Heart right ventricle (tissue), 16 donors: ENCODE data around the gene PCGF2. TPM values are rescaled to one million over a fixed set of nuclear protein-coding genes. Genes with fewer than 3 reads are reported as not detected.

Source experiments
- ATAC-seq, 8 donors: fragments of 200-7000 bp; cut with Tn5 transposase; one replicate each; pipeline ENCODE4 v1.9.1; 2020; ENCODE audit warnings: mild to moderate bottlenecking in 8 of 8, moderate library complexity in 8 of 8, moderate number of reproducible peaks in 1 of 8
- DNase-seq, 2 donors: peaks; one replicate each; pipeline ENCODE4 v3.0.0-alpha.2; 2020
- H3K27ac ChIP-seq, 10 donors: fragments of 200-600 bp; sonication (generic) in 2 of 10; one replicate each; pipeline versions ENCODE4 v1.5.0 to v1.8.0; 2020 to 2022; ENCODE audit warnings: mild to moderate bottlenecking in 3 of 10
- H3K27me3 ChIP-seq, 7 donors: fragments of 200-600 bp; one replicate each; pipeline ENCODE4 v1.8.0; 2021 to 2022; ENCODE audit warnings: mild to moderate bottlenecking in 2 of 7
- H3K36me3 ChIP-seq, 9 donors: fragments of 200-600 bp; sonication (generic) in 1 of 9; one replicate each; pipeline versions ENCODE4 v1.5.0 to v1.8.0; 2020 to 2022; ENCODE audit warnings: mild to moderate bottlenecking in 2 of 9
- H3K4me1 ChIP-seq, 9 donors: fragments of 200-600 bp; sonication (generic) in 1 of 9; one replicate each; pipeline versions ENCODE4 v1.5.0 to v1.8.0; 2020 to 2022; ENCODE audit warnings: mild to moderate bottlenecking in 4 of 9
- H3K4me3 ChIP-seq, 10 donors: fragments of 200-600 bp; sonication (generic) in 2 of 10; one replicate each; pipeline versions ENCODE4 v1.5.0 to v1.8.0; 2020 to 2022; ENCODE audit warnings: mild to moderate bottlenecking in 7 of 10, moderate library complexity in 2 of 10
- H3K9me3 ChIP-seq, 11 donors: fragments of 200-600 bp in 10 of 11; sonication (generic) in 2 of 11; one replicate each; pipeline versions ENCODE4 v1.5.0 to v1.8.0; 2013 to 2022; ENCODE audit warnings: mild to moderate bottlenecking in 2 of 11, control low read depth in 1 of 11, moderate library complexity in 1 of 11
- WGBS, 2 donors: extraction: QIAGEN DNeasy Blood & Tissue Kit; methylation state at CpG; one replicate each; pipeline ENCODE4 v1.1.7; 2013; ENCODE audit warnings: inconsistent platforms in 1 of 2; 5-methylcytosine and 5-hydroxymethylcytosine counted together
- intact Hi-C, 10 donors: fragments of 100-400 bp; cut with DNase I; formaldehyde crosslinking; loops; one replicate each; pipeline versions ENCODE4 v1.11.1 to v1.14.2; 2022
- polyA plus RNA-seq, 2 donors: library from polyadenylated mRNA; stranded (reverse); fragments of 200-250 nt; gene quantifications; one replicate each; pipeline ENCODE4 v1.2.3, GENCODE V29; 2013
- total RNA-seq, 10 donors: library from RNA; stranded (reverse); fragmentation: NEBNext Ultra II Directional in 3 of 10; extraction: Animal tissue kit (Norgen Biotek cat#: 25700) in 3 of 10; gene quantifications; one replicate each; pipeline versions ENCODE4 v1.2.1 to v1.2.4, GENCODE V29; 2021 to 2023
- TF ChIP-seq, protein P1 (sequence below), 9 donors: fragments of 200-600 bp; sonication (generic) in 2 of 9; IDR thresholded peaks; one replicate each; pipeline versions ENCODE4 v1.5.0 to v1.8.0; 2021 to 2022; ENCODE audit warnings: antibody characterized with exemption in 9 of 9, mild to moderate bottlenecking in 5 of 9, moderate library complexity in 1 of 9
- donor health status: Arrhythmogenic right ventricular cardiomyopathy.
- donor health status: ischemic (EF 13 %, LVEDD 7.1; RV severe dilation, severe dysfunction).
- donor health status: healthy with polysubstance abuse.
- donor health status: DM: no; HTN: yes; CAD: no.
- donor health status: DM: no; HTN: no; CAD: no.
- donor health status: ischemic (EF 25% LVEDD 6.9; RV normal size, moderate dysfunction).
- donor health status: ischemic (EF 25% LVEDD 5.7; RV mildly dilated, moderate dysfunction).
- donor health status: healthy.
- donor health status: DM: yes; HTN: yes; CAD: no.
- donor health status: Ischemic cardiomyopathy.
- donor health status: ischemic (EF 35%, LVEDD 5.7; RV mildly dilated, moderate dysfunction).
- donor health status: nonischemic (EF 11% LVEDD 7.7; RV severe dilation, severe dysfunction).
- donor health status: DM: yes; HTN: yes; CAD: no.
- donor health status: PGD.
- donor health status: ischemic (EF 29% LVEDD 5.4; RV normal size, mild dysfunction).
- donor health status: nonischemic (EF 23%, LVEDD 6.1; RV moderate dilation, normal function).

The PCGF2 gene
- total and polyA plus RNA-seq, 12 donors = 15.8 to 51.6 (median 23.7) TPM

DNA sequence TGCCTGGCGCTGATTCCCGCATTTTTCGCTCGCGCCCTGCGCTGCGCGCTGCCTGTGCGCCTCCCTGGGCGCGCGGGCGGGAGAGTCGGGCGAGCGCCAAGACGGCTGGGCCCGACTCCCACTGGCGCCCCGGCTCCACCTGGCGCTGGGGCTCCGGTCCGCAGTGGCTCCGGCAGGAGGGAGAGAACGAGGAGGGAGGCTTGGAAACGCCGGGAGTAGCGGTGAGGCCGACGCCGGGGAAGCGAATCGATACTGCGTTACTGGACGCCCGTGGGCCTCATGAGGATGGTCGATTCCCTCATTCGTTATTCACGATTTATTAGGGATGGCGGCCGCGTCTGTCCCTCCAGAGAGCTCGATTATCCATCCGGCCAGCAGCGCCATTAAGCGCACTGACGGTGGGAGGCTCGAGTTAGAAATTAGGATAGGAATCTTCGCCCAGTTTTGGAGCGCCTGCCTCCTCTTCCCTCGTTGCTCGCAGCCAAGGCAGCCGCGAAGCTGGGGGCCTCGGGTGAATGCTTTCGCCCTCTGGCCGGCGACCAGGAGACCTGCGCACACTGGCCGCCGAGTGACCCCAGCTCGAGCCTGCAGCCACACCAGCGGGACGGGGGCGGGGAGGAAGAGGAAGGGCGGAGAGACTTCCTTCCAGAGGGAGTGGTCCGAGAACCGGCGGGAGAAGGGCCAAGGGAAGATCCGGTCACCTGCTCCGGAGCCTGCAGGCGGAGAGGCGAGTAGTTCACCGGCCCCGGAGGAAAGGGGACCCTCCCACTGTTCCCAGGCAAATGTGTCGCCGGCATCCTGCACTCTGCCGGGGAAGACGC is 1.3 kb upstream of the PCGF2 start:
- peak overlapping the region; percentile 58 to 99 (median 84) for H3K4me3 ChIP-seq
- ATAC-seq = peak; percentile 48 to 74 (median 62)
- peaks cover 0 to 10% (median 0%) of the 10 kb centered on the region in 9 donors for H3K36me3 ChIP-seq
- 1% methylated on average over 78 to 79 of the region's 79 CpGs for WGBS, 2 donors
- H3K27me3 ChIP-seq = peaks cover 0 to 52% (median 0%) of the 10 kb centered on the region in 7 donors
- intact Hi-C loops = loop anchor here in 4 of 10 donors (2.0 to 10.0 kb wide), 4 partner anchors 19 to 105 kb away; partner anchors contain the start of genes PIP4K2B (in 2 of the 4), CISD3 (in 1 of the 4) and RPL23 (in 1 of the 4)
- peaks cover 9 to 78% (median 66%) of the 10 kb centered on the region in 9 donors for H3K4me1 ChIP-seq
- H3K9me3 ChIP-seq = no peaks in the 10 kb centered on the region
- DNase-seq = peak; percentile 90 to 95
- TF ChIP-seq, protein P1, sequence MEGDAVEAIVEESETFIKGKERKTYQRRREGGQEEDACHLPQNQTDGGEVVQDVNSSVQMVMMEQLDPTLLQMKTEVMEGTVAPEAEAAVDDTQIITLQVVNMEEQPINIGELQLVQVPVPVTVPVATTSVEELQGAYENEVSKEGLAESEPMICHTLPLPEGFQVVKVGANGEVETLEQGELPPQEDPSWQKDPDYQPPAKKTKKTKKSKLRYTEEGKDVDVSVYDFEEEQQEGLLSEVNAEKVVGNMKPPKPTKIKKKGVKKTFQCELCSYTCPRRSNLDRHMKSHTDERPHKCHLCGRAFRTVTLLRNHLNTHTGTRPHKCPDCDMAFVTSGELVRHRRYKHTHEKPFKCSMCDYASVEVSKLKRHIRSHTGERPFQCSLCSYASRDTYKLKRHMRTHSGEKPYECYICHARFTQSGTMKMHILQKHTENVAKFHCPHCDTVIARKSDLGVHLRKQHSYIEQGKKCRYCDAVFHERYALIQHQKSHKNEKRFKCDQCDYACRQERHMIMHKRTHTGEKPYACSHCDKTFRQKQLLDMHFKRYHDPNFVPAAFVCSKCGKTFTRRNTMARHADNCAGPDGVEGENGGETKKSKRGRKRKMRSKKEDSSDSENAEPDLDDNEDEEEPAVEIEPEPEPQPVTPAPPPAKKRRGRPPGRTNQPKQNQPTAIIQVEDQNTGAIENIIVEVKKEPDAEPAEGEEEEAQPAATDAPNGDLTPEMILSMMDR (IDR thresholded peaks at IDR 0.05) = peak in 2 of 9 donors; percentile 30 to 31
- H3K27ac ChIP-seq = peak overlapping the region; percentile 89 to 99 (median 96)

DNA sequence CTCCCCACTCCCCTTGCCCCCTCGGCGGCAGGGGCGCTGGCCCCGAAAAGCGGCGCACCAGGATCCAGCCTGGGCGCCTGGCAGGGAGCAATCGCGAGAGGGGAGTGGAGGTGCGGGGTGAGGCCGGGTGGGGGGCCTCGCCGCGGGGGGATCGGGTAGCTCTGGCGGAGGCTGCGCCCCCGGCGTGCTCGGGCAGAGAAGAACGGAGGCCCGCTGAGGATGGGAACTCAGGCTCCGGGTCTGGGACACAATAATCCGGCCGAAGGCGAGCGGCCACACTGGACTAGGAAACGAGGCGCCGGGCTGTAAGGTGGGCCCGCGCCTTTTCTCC is 721 bp upstream of the PCGF2 start:
- TF ChIP-seq, protein P1 (IDR thresholded peaks at IDR 0.05) = no peak
- H3K4me3 ChIP-seq = peak overlapping the region; percentile 58 to 99 (median 84)
- intact Hi-C loops = loop anchor here in 1 of 10 donors (2.0 to 5.0 kb wide), 2 partner anchors 18 to 47 kb away; partner anchors contain the start of gene CISD3
- peak overlapping the region; percentile 89 to 99 (median 96) for H3K27ac ChIP-seq
- peaks cover 0 to 52% (median 0%) of the 10 kb centered on the region in 7 donors for H3K27me3 ChIP-seq
- H3K4me1 ChIP-seq = peaks cover 7 to 78% (median 67%) of the 10 kb centered on the region in 9 donors
- peaks cover 0 to 4% (median 0%) of the 10 kb centered on the region in 9 donors for H3K36me3 ChIP-seq
- no peaks in the 10 kb centered on the region for H3K9me3 ChIP-seq
- WGBS, 2 donors = 1 to 2% methylated on average over 32 of the region's 32 CpGs
- DNase-seq (no peak), ATAC-seq (peak in 1 of 8 donors; percentile 0)

DNA sequence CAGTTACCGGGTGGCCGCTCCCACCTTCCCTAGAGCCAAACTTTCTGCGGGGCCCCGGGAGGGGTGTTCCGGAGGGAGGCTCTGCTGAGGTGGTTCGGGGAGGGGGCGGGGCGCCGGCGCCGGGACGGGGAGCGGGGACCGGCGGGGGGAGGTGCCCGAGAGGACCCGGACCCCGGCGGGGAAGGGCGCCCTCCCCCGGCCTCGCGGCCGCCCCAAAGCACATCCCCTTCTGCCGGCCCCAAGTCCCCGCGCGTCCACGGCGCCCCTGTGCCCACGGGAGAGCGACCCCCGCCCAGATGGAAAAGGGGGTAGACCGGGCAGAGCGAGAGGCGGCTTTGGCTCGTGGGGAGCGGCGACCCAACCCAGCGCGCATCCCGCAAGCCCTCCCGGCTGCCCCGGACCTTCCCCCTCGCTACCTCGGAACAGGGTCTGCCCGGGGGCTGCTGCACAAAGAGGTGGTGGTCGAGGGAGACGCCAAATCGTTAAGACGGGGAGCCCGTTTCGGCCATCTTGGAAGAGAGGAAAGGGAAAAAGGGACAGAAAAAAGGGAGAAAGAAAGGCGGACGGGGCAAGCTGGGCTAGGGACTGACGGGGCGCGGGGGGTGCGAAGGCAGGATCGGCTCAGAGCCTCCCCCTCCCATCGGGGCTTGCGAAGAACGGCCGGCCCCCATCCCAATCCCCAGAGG is 530 bp downstream of the PCGF2 start:
- Histone ChIP-seq H3K27me3 (peaks cover 0 to 52% (median 0%) of the 10 kb centered on the region in 7 donors), H3K9me3 (no peaks in the 10 kb centered on the region), H3K4me3 (peak overlapping the region; percentile 67 to 99 (median 90)), H3K27ac (peak overlapping the region; percentile 73 to 99 (median 94)), H3K36me3 (no peaks in the 10 kb centered on the region), H3K4me1 (peaks cover 4 to 82% (median 71%) of the 10 kb centered on the region in 9 donors)
- DNase-seq (peak; percentile 64 to 71), ATAC-seq (no peak)
- intact Hi-C loops = loop anchor here in 2 of 10 donors (2.0 to 5.0 kb wide), 2 partner anchors 17 to 45 kb away; partner anchors contain the start of gene CISD3 (in 2 of the 2)
- TF ChIP-seq, protein P1 (IDR thresholded peaks at IDR 0.05) = peak in 5 of 9 donors; percentile 22 to 49 (median 38)
- WGBS, 2 donors = 0 to 1% methylated on average over 60 to 64 of the region's 64 CpGs
